HTERT RPE-1 (cell line): Measurements from ENCODE around the gene NEUROD2.

Experiments
- in situ Hi-C: fragments of 300-500 bp; cut with MboI; formaldehyde crosslinking; loops from 4 replicates; pipeline ENCODE4 v1.14.3; 2020; ENCODE audit warnings: low sequenced_read_pairs

NEUROD2 gene

DNA sequence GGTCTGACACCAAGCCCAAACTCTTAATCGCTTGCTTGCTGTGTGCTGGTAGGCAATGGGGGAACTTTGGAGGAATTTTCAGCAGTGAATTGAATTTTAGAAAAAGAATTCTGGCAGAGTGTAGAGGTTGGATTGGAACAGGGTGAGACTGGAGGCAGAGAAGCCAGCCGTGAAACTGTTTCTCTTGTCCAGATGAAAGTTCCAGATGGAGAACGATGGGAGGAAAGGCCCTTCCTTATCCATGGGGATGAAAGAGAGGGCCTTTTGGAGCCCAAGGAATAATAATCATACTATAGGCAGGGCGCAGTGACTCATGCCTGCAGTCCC is 26.0 kb downstream of the NEUROD2 start:
- in situ Hi-C loops = no loop called here

DNA sequence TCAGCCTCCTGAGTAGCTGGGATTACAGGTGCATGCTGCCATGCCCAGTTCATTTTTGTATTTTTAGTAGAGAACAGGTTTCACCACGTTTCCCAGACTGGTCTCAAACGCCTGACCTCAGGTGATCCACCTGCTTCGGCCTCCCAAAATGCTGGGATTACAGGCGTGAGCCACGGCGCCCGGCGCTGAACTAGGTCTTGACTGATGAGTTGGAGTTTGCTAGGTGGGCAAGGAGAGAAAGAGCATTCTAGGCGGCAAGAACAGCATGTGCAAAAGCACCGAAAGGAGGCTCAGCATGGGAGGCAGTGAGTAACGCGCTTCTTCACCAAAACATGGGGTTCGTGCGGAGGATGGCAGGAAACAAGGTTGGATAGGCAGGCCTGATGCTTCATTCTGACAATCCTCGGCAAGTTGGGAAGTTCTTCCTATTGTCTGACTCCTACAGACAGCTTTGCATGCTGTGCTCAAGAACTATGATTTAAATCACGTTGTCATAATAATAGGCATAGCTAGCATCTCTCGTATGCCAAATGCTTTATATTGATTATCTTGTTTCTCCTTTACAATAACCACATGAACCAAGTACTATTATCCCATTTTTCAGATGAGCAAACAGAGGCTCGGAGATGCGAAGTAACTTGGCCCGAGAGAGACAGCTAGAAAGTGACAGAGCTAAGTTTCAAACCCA is 26.5 kb downstream of the NEUROD2 start:
- in situ Hi-C loops = no loop called here

DNA sequence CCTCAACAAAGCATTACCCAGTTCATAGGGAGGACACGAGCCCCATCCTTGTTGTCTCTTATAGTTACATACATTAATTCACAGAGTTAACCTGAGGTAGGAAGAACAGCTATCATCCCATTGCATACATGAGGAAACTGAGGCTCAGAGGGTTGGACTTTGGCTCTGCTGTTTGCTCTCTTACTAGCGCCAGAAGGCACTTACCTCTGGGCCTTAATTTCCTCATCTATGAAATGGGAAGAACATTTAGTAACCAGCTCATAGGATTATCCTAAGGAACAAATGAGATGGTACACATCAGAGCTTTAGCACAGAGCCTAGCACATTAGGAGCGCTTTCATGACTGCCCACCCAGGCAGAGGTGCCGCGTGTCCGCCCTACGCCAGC is 27.6 kb downstream of the NEUROD2 start:
- in situ Hi-C loops = no loop called here

DNA sequence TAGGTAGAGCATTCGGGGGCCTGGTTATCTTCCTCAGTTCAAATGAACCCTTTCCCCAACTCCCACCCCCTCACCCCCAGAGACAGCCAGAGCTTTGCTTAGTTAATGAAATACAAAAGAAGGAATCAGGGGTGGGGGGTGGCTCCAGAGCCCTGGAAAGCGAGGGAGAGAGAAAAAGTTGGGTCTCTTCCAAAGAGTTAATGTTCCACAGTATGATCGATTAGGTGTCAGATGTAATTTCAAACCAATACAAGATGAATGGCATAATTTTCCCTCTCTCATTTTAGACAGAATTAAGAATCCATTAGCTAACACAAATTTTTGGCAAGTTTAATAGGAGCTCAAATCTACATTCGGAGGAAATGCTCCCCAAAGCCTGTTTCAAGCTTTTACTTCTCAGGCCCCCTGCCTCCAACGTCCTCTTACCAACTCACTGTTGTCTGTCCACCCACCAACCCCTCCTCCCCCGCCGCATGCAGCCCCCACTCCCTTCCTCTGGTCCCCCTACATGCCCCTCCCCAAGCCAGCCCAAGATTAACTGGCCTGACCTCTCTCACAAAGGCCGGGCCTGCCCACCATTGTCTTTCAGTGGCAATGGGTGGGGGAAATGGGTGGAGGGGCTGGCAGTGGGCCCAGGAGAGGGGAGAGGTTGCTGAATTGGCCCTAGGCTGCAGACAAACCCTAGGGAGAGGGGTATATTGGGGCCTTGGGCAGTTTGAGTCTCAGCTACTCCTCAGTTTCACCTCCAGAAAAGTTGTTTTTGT is 28.2 kb downstream of the NEUROD2 start:
- in situ Hi-C loops = no loop called here

- in situ Hi-C loops = no loop called here
Measured at GRCh38 chr17:39578272-39578671, 29.4 kb downstream of the NEUROD2 start.

DNA sequence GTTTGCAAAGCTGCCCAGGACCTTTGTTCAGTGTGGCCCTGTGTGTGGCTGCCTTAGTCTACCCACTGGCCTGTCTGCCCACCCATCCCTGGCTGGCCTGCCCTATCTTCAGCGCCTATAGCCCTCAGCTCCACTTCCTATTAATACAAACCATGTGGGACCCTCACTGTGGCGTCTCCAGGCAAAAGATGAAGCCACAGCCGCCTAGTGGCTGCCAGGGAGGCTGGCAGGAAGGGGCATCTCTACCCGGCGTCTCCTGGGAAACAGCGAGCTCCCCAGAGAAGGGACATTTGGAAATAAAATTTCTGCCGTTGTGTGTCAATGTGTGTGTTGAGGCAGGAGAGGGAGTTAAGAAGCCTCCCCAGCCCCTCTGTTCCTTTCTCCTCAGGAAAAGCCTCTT is 31.5 kb downstream of the NEUROD2 start:
- in situ Hi-C loops = no loop called here

GRCh38 chr17:39573447-39574298 is 34.0 kb downstream of the NEUROD2 start:
- in situ Hi-C loops = no loop called here

GRCh38 chr17:39572121-39572520 is 35.6 kb downstream of the NEUROD2 start:
- in situ Hi-C loops = no loop called here

DNA sequence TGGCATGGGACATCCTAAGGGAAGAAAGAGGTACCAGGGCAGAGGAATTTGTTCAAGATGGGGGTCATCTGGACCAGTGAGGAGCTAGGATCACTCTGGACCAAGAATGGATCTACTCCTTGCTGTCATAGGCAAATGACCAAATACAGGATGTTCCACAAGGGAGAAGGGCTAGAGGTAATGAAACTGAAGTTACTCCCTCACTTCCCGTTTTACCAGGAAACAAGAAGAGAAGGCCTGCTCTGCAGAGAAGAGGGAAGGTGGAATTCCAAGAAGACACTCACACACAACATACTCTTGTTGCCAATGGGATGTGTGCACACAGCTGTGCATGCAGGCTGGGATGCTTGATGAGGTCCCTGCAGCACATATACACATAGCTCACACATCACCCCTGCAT is 38.6 kb downstream of the NEUROD2 start:
- in situ Hi-C loops = no loop called here

- in situ Hi-C loops = no loop called here
Measured at GRCh38 chr17:39568702-39569101, 39.0 kb downstream of the NEUROD2 start.

GRCh38 chr17:39566094-39566850 is 41.4 kb downstream of the NEUROD2 start:
- in situ Hi-C loops = no loop called here

- in situ Hi-C loops = no loop called here
Measured at GRCh38 chr17:39564211-39564848, 43.4 kb downstream of the NEUROD2 start.

DNA sequence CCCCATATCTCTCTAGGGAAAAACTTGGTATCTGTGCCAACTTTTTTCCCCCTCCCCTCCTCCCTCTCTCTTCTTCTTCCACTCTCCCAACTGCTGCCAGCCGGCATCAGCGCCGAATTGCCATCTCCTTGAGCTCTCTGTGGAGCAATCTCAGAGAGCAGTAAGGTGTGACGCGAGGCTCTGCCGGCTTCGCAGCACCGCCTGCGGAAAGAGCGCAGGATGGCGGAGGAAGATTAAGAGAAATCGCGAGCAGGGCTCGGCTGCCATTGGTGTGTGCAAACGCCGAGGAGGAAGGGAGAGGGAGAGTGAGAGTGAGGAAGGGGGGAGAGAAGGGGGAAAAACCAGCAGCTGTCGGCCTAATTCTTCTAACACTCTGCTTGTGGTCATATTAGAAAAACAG is 44.2 kb downstream of the NEUROD2 start:
- in situ Hi-C loops = no loop called here

- in situ Hi-C loops = no loop called here
Measured at GRCh38 chr17:39562976-39563375, 44.7 kb downstream of the NEUROD2 start.

- in situ Hi-C loops = no loop called here
Measured at GRCh38 chr17:39562395-39562794, 45.3 kb downstream of the NEUROD2 start.

DNA sequence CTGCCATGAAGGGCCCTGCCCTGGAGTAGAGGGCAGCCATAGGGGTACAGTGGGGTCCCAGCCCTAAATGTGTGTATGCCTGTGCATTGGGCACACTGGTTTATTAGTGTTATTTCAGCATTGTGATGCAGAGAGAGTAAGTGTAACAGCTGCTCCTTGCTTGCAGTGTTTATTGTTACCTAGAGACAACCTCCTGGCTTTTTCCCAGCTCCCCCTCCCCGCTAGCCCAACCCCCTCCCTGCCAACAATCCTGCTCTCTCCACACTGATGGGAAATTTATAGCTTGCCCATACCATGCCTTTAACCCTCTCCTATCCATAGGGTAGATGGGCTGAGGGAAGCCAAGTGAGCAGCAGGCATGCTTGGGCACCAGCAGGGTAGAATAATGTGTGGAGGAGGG is 51.3 kb downstream of the NEUROD2 start:
- in situ Hi-C loops = no loop called here

- in situ Hi-C loops = no loop called here
Measured at GRCh38 chr17:39555368-39555767, 52.4 kb downstream of the NEUROD2 start.
